ENCODE results near the gene STXBP4. TPM values are rescaled to one million over a fixed set of nuclear protein-coding genes. Genes with fewer than 3 reads are reported as not detected.

STXBP4 gene
- total and polyA plus RNA-seq, 2 donors from 2014 or later, result 4.5 to 20.2 TPM

DNA sequence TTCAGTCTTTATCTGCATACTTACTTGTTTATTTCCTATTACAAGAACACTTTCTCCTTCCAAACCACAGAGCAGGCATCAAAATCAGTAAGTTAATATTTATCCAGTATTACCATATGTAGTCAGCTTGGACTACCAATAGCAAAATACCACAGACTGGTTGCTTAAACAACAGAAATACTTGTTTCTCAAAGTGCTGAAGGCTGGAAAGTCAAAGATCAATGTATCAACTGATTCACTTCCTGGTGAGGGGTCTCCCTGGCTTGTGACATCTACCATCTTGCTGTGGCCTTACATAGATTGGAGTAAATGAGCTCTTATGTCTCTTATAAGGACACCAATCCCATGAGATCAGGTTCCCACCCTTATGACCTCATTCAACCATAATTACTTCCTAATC is 2.6 kb downstream of the STXBP4 start:
- H3K36me3 ChIP-seq (ENCODE audit: control insufficient read depth in 2 of 3, insufficient read depth in 3 of 3, low read length in 3 of 3), result no peaks in the 10 kb centered on the region
- no peak overlapping the region for H3K9ac ChIP-seq (ENCODE audit: low read length in 3 of 3)
- intact Hi-C loops (cut with DNase I), result no loop called here
- no peak for FAIRE-seq
- H3K27ac ChIP-seq (ENCODE audit: low read depth in 2 of 2, low read length in 2 of 2), result peak overlapping the region in 1 of 2 donors; percentile 59
- H3K4me3 ChIP-seq (ENCODE audit: low read length in 3 of 3), result no peak overlapping the region
- DNase-seq, result no peak
- H3K9me3 ChIP-seq (ENCODE audit: control insufficient read depth in 2 of 3, insufficient read depth in 1 of 3, low read length in 3 of 3), result no peaks in the 10 kb centered on the region
- peaks cover 2 to 12% (median 9%) of the 10 kb centered on the region in 3 donors for H3K4me1 ChIP-seq (ENCODE audit: control insufficient read depth in 2 of 3, insufficient read depth in 2 of 3, low read depth in 1 of 3, low read length in 3 of 3)
- TF ChIP-seq, protein P1, sequence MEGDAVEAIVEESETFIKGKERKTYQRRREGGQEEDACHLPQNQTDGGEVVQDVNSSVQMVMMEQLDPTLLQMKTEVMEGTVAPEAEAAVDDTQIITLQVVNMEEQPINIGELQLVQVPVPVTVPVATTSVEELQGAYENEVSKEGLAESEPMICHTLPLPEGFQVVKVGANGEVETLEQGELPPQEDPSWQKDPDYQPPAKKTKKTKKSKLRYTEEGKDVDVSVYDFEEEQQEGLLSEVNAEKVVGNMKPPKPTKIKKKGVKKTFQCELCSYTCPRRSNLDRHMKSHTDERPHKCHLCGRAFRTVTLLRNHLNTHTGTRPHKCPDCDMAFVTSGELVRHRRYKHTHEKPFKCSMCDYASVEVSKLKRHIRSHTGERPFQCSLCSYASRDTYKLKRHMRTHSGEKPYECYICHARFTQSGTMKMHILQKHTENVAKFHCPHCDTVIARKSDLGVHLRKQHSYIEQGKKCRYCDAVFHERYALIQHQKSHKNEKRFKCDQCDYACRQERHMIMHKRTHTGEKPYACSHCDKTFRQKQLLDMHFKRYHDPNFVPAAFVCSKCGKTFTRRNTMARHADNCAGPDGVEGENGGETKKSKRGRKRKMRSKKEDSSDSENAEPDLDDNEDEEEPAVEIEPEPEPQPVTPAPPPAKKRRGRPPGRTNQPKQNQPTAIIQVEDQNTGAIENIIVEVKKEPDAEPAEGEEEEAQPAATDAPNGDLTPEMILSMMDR (IDR thresholded peaks at IDR 0.05; ENCODE audit: borderline replicate concordance, extremely low read depth, insufficient read depth), result no peak
- no peaks in the 10 kb centered on the region for H3K27me3 ChIP-seq (ENCODE audit: control insufficient read depth, insufficient read depth, low read length)

DNA sequence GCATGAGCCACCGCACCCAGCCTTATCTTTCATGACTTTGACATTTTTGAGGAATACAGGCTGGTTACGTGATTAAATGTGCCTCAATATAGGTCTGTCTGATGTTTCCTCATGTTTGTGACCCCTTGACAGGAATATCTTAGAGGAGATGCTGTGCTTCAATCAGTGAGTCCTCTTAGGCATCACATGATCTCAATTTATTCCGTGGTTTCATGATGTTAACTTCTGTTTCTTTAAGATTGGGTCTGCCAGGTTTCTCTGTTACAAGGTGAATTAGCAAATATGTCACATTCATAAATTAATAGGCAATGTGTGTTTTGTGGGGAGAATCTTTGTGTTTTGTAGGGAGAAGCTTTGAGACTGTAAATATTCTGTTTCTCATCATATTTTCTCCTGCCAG is 3.3 kb downstream of the STXBP4 start:
- Histone ChIP-seq H3K27ac (ENCODE audit: low read depth in 2 of 2, low read length in 2 of 2) (no peak overlapping the region), H3K36me3 (ENCODE audit: control insufficient read depth in 2 of 3, insufficient read depth in 3 of 3, low read length in 3 of 3) (no peaks in the 10 kb centered on the region), H3K4me1 (ENCODE audit: control insufficient read depth in 2 of 3, insufficient read depth in 2 of 3, low read depth in 1 of 3, low read length in 3 of 3) (peaks cover 2 to 12% (median 9%) of the 10 kb centered on the region in 3 donors), H3K4me3 (ENCODE audit: low read length in 3 of 3) (no peak overlapping the region), H3K27me3 (ENCODE audit: control insufficient read depth, insufficient read depth, low read length) (no peaks in the 10 kb centered on the region), H3K9ac (ENCODE audit: low read length in 3 of 3) (no peak overlapping the region), H3K9me3 (ENCODE audit: control insufficient read depth in 2 of 3, insufficient read depth in 1 of 3, low read length in 3 of 3) (no peaks in the 10 kb centered on the region)
- DNase-seq (no peak), FAIRE-seq (no peak)
- TF ChIP-seq, protein P1 (IDR thresholded peaks at IDR 0.05; ENCODE audit: borderline replicate concordance, extremely low read depth, insufficient read depth), result no peak
- intact Hi-C loops (cut with DNase I), result no loop called here

DNA sequence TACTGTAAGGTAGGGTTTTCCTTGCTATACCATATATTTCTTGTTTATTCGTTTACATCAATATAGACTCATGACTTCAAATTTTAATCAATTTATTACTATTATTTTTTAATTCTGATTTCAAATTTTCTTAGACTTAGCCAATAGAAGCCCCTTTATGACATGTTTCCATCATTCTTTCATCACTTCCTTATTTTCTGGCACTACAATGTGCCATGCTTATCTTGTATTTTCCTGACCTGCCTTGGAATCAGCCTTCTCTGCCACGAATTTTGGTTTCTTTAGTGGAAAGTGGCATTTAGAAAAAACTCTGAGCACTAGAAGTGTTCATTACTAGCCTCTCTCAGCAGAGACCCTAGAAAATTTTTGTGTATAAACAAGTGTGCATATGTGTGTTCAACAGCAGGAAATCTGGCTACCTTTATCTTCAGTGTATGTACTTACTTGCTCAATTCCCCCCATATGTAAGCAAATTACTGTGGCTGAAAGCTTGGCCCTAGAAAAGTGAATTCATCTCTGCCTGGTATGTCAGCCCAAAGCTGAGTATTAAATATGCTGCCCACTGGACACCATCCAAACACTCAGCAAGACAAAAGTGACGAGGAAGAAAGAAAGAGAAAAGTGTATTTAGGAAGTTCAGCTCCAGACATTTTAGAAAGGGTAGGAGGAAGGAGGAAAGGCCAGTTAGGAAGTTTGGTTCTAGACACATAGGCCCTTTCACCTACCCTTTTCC is 4.0 kb downstream of the STXBP4 start:
- no peaks in the 10 kb centered on the region for H3K27me3 ChIP-seq (ENCODE audit: control insufficient read depth, insufficient read depth, low read length)
- intact Hi-C loops (cut with DNase I), result no loop called here
- FAIRE-seq (no peak), DNase-seq (no peak)
- H3K4me1 ChIP-seq (ENCODE audit: control insufficient read depth in 2 of 3, insufficient read depth in 2 of 3, low read depth in 1 of 3, low read length in 3 of 3), result peaks cover 2 to 9% (median 9%) of the 10 kb centered on the region in 3 donors
- no peak overlapping the region for H3K9ac ChIP-seq (ENCODE audit: low read length in 3 of 3)
- no peaks in the 10 kb centered on the region for H3K9me3 ChIP-seq (ENCODE audit: control insufficient read depth in 2 of 3, insufficient read depth in 1 of 3, low read length in 3 of 3)
- TF ChIP-seq, protein P1 (IDR thresholded peaks at IDR 0.05; ENCODE audit: borderline replicate concordance, extremely low read depth, insufficient read depth), result no peak
- H3K27ac ChIP-seq (ENCODE audit: low read depth in 2 of 2, low read length in 2 of 2), result no peak overlapping the region
- no peaks in the 10 kb centered on the region for H3K36me3 ChIP-seq (ENCODE audit: control insufficient read depth in 2 of 3, insufficient read depth in 3 of 3, low read length in 3 of 3)
- H3K4me3 ChIP-seq (ENCODE audit: low read length in 3 of 3), result no peak overlapping the region

All from kidney (tissue), 14 donors.